ENCODE results near the gene TRIM8.

DNA sequence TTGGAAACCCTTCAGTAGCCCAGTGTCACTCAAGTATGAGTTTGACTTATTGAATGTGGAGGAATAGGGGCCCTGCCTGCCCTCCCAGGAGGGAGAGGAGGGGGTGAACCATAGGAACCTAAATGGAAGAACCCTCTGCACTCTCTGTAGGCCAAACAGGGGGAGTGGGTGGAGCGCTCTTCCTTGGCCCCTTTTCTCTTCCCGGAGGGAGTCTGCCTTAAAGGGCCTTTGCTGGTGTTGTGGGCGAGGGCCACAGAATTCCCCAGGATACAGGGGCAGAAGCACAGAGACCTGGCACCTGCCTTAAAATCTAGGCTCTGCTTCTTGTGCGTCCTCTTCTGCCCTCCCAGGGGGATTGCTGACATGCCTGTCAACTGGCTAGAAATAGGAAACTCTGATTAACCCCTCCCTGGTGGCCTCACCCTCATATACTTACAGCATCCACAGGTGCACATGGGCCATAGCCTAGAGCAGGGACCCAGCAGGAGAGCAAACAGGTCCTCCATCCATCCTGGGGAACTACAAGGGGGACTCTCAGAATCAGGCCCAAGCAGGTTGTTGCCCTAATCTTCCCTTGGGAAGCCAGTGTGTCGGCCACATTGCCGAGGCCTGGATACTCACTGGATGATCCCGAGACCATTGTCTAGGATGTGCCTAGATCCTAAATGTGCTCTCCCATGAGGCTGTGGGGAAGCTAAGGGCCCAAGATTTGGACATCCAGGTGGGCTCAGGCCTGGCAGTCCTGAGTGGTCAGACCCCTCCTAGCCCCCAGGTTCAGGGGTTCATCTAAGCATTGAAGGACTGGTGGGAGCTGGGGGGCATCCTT is 3.4 kb downstream of the TRIM8 start:
- TF ChIP-seq, protein P1, sequence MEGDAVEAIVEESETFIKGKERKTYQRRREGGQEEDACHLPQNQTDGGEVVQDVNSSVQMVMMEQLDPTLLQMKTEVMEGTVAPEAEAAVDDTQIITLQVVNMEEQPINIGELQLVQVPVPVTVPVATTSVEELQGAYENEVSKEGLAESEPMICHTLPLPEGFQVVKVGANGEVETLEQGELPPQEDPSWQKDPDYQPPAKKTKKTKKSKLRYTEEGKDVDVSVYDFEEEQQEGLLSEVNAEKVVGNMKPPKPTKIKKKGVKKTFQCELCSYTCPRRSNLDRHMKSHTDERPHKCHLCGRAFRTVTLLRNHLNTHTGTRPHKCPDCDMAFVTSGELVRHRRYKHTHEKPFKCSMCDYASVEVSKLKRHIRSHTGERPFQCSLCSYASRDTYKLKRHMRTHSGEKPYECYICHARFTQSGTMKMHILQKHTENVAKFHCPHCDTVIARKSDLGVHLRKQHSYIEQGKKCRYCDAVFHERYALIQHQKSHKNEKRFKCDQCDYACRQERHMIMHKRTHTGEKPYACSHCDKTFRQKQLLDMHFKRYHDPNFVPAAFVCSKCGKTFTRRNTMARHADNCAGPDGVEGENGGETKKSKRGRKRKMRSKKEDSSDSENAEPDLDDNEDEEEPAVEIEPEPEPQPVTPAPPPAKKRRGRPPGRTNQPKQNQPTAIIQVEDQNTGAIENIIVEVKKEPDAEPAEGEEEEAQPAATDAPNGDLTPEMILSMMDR (IDR thresholded peaks at IDR 0.05), result no peak
- TF ChIP-seq POLR2A (IDR thresholded peaks at IDR 0.05), result no peak

Data from lower leg skin (tissue), 3 donors.